Kidney epithelial cell (primary cell): ENCODE data around the gene CRYL1. TPM values are rescaled to one million over a fixed set of nuclear protein-coding genes. Genes with fewer than 3 reads are reported as not detected.

ENCODE experiments used
- DNase-seq: peaks from one replicate; pipeline ENCODE4 v3.0.0-alpha.2; 2010; ENCODE audit warnings: low read depth
- H3K27me3 ChIP-seq: 2 replicates; pipeline ENCODE4 v1.6.0; 2011; ENCODE audit warnings: low read length; ENCODE audit not compliant: control insufficient read depth, insufficient read depth
- H3K36me3 ChIP-seq: 2 replicates; pipeline ENCODE4 v1.5.1; 2011; ENCODE audit warnings: low read length; ENCODE audit not compliant: control insufficient read depth, insufficient read depth
- H3K4me3 ChIP-seq: 2 replicates; pipeline ENCODE4 v1.5.1; 2011; ENCODE audit warnings: low read depth, mild to moderate bottlenecking, control low read depth, low read length
- total RNA-seq: library from RNA; depleted of rRNA; stranded (reverse); fragments of >200 nt; gene quantifications from 2 replicates; pipeline ENCODE4 v1.2.3, GENCODE V29; 2015
- TF ChIP-seq, protein P1 (sequence below): IDR thresholded peaks from 2 replicates; pipeline ENCODE4 v1.5.1; 2011; ENCODE audit warnings: mild to moderate bottlenecking, moderate library complexity, low read length, control low read depth, inconsistent platforms; ENCODE audit not compliant: insufficient read depth, poor library complexity, severe bottlenecking

The CRYL1 gene
- total RNA-seq, 1 donor from 2014 or later: 36.4 TPM

DNA sequence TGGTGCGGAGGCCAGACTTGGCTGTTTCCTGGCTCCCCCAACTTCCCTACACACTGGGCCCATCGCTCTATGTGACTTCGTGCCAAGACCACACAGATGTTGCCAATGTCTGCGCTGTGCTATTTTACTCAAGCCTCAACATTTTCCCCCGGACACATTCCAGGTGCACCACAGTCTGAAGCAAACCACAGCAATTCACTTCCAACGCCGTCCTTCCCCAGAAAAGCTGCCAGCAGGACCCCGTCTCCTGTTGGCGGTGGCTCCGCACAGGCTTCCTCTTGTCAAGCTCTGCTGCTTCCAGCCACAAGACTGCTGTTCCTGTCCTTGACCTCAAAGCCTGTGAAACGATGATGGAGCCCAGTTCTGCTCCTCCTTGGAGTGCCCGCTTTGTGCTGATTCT lies 100.7 kb downstream of the CRYL1 start:
- DNase-seq: no peak
- no peaks in the 10 kb centered on the region for H3K36me3 ChIP-seq
- TF ChIP-seq, protein P1, sequence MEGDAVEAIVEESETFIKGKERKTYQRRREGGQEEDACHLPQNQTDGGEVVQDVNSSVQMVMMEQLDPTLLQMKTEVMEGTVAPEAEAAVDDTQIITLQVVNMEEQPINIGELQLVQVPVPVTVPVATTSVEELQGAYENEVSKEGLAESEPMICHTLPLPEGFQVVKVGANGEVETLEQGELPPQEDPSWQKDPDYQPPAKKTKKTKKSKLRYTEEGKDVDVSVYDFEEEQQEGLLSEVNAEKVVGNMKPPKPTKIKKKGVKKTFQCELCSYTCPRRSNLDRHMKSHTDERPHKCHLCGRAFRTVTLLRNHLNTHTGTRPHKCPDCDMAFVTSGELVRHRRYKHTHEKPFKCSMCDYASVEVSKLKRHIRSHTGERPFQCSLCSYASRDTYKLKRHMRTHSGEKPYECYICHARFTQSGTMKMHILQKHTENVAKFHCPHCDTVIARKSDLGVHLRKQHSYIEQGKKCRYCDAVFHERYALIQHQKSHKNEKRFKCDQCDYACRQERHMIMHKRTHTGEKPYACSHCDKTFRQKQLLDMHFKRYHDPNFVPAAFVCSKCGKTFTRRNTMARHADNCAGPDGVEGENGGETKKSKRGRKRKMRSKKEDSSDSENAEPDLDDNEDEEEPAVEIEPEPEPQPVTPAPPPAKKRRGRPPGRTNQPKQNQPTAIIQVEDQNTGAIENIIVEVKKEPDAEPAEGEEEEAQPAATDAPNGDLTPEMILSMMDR: no peak
- no peaks in the 10 kb centered on the region for H3K27me3 ChIP-seq
- H3K4me3 ChIP-seq: no peak overlapping the region

DNA sequence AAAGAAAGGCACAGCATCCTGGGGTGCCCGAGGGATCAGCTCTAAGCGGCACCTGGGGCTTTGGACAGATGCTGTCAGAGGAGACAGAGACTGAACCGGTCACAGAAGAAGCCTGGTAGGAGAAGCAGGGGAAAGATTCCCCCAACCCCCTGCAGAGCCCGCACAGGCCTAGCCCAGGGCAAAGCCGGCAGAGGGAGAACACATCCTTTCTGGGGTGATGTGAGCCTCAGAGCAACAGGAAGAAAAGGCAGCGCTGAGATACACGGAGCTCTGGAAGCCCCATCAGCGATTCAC lies 101.2 kb downstream of the CRYL1 start:
- H3K27me3 ChIP-seq: no peaks in the 10 kb centered on the region
- no peaks in the 10 kb centered on the region for H3K36me3 ChIP-seq
- H3K4me3 ChIP-seq: no peak overlapping the region
- TF ChIP-seq, protein P1: no peak
- DNase-seq: no peak

DNA sequence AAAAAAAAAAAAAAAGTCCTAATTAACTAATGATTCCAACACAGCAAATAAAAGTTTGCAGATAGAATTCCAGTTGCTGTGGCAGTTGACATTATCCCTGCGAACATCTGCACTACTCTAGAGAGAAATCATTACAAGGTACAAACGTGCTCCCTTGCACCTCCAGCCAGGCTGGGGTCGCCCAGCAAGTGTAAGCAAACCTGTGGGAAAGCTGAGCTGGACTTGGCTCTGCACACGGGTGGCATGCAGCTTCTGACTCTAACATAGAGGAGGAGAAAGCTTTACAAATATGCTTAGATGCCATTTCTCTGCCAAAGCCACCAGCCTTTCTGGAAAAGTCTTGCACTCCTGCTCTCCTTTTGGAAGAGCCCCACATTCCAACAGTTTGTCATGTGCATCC lies 103.3 kb downstream of the CRYL1 start:
- H3K36me3 ChIP-seq: no peaks in the 10 kb centered on the region
- H3K27me3 ChIP-seq: no peaks in the 10 kb centered on the region
- TF ChIP-seq, protein P1: no peak
- no peak for DNase-seq
- no peak overlapping the region for H3K4me3 ChIP-seq

DNA sequence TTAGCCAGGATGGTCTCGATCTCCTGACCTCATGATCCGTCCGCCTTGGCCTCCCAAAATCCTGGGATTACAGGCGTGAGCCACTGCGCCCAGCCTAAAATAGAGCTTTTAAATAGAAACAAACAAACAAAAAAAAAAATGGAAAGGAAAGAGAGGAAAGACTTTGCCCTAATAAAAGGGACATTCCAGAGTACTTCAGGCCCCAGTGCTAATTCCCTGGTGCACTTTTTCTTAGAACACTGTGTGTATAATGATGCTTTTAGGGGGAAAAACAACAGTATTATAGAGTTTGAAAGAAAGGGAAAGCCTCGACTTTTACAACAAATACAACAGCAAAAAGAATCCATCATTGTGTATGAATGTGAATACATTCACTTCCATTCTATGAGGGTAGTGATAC lies 104.7 kb downstream of the CRYL1 start:
- H3K4me3 ChIP-seq: no peak overlapping the region
- DNase-seq: no peak
- TF ChIP-seq, protein P1: no peak
- H3K36me3 ChIP-seq: no peaks in the 10 kb centered on the region
- no peaks in the 10 kb centered on the region for H3K27me3 ChIP-seq

DNA sequence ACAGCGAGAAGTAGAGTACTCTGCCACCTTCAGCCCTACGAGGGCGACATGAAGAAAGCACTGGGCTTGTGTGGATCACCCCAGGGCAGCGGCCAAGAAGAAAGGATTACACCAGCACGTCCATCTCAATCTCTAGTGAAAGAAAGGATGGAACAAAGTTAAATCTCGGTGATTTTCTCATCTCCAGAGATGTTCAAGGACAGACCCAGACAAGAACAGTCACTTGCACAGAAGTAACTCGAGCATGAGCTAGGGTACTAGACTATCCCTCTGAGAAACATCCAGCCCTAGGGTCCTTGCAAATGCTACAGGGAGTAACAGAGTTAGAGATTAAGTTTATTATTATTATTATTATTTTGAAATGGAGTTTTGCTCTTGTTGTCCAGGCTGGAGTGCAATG lies 106.7 kb downstream of the CRYL1 start:
- Histone ChIP-seq H3K27me3 (no peaks in the 10 kb centered on the region), H3K36me3 (no peaks in the 10 kb centered on the region), H3K4me3 (no peak overlapping the region)
- DNase-seq: no peak
- TF ChIP-seq, protein P1: no peak

DNA sequence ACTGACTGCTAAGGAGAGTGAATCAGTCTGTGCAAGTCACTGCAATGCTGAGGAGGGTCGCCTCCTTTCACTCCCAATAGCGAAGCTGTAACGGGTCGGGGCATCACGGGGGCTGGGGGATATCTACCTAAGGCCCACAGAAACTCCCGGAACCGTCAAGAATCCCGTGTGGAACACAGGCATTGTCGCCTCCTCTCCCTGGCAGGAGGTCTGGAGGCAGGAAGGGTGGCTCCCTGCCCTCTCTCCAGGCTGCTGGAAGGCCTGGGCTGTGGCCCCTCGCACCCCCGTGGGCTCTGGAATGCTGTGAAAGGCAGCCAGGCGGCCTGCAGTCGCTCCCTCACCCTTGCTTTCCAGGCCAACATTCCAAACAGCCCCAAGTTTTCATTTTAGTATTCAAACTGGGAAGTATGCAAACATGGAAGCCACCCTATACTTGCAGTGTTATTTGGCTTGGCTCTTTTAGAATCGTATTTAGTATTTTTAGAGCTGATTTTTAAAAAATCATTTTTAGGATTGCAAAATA lies 109.4 kb downstream of the CRYL1 start:
- no peak for DNase-seq
- TF ChIP-seq, protein P1: no peak
- Histone ChIP-seq H3K27me3 (no peaks in the 10 kb centered on the region), H3K4me3 (no peak overlapping the region), H3K36me3 (no peaks in the 10 kb centered on the region)
